ENCODE data around the gene FALEC.

Gene FALEC

GRCh38 chr1:150546294-150546937 lies 30.9 kb downstream of the FALEC start:
- Histone ChIP-seq H3K4me3 (no peak overlapping the region), H3K27me3 (no peaks in the 10 kb centered on the region), H3K36me3 (no peaks in the 10 kb centered on the region), H3K4me1 (peaks cover 0 to 32% (median 24%) of the 10 kb centered on the region in 4 donors), H3K9me3 (no peaks in the 10 kb centered on the region), H3K27ac (no peak overlapping the region)
- no peak for TF ChIP-seq CTCF (IDR thresholded peaks at IDR 0.05)
- no peak for DNase-seq
- intact Hi-C loops (cut with DNase I; ENCODE audit: low total_unique reads) = no loop called here

GRCh38 chr1:150548324-150548631 lies 32.7 kb downstream of the FALEC start:
- Histone ChIP-seq H3K27me3 (no peaks in the 10 kb centered on the region), H3K9me3 (no peaks in the 10 kb centered on the region), H3K36me3 (no peaks in the 10 kb centered on the region), H3K27ac (peak overlapping the region; percentile 92 to 97), H3K4me1 (peaks cover 3 to 50% (median 42%) of the 10 kb centered on the region in 4 donors), H3K4me3 (peak overlapping the region; percentile 59 to 73)
- DNase-seq = no peak
- intact Hi-C loops (cut with DNase I; ENCODE audit: low total_unique reads) = no loop called here
- TF ChIP-seq CTCF (IDR thresholded peaks at IDR 0.05) = no peak

- H3K4me1 ChIP-seq = peaks cover 3 to 56% (median 47%) of the 10 kb centered on the region in 4 donors
These were observed 33.3 kb downstream of the FALEC start, which contains the start of gene ADAMTSL4 for GRCh38 chr1:150548632-150549495. Gene ADAMTSL4 (plus strand): TSS chr1:150549408. CDS start chr1:150552289, 2,881 bp downstream.

GRCh38 chr1:150549496-150550221 lies 34.1 kb downstream of the FALEC start:
- Histone ChIP-seq H3K36me3 (peaks cover 0 to 9% (median 4%) of the 10 kb centered on the region in 3 donors), H3K9me3 (no peaks in the 10 kb centered on the region), H3K27me3 (no peaks in the 10 kb centered on the region), H3K4me1 (peaks cover 3 to 61% (median 50%) of the 10 kb centered on the region in 4 donors), H3K27ac (peak overlapping the region; percentile 92 to 97), H3K4me3 (peak overlapping the region; percentile 59 to 73)
- DNase-seq = peak in 1 of 2 donors; percentile 82
- TF ChIP-seq CTCF (IDR thresholded peaks at IDR 0.05) = no peak
- intact Hi-C loops (cut with DNase I; ENCODE audit: low total_unique reads) = loop anchor here (10.0 kb wide), 1 partner anchor 455 kb away; the partner anchor contains the start of genes MINDY1 and PRUNE1

More at GRCh38 chr1:150548632-150549495, 33.3 kb downstream of the FALEC start, which contains the start of gene ADAMTSL4:
- intact Hi-C loops (cut with DNase I; ENCODE audit: low total_unique reads) = no loop called here
- DNase-seq = peak; percentile 71 to 89
- Histone ChIP-seq H3K4me3 (peak within 1 kb of the TSS; percentile 59 to 73), H3K36me3 (peaks cover 0 to under 1% (median 0%) of the 10 kb centered on the region in 3 donors), H3K9me3 (no peaks in the 10 kb centered on the region), H3K27ac (peak within 1 kb of the TSS; percentile 92 to 97), H3K27me3 (no peaks in the 10 kb centered on the region)
- peak; percentile 32 to 35 for TF ChIP-seq CTCF (IDR thresholded peaks at IDR 0.05)

Measured in tibial artery (tissue), 4 donors.